ENCODE data around the gene YWHAG. TPM values are rescaled to one million over a fixed set of nuclear protein-coding genes. Genes with fewer than 3 reads are reported as not detected.

YWHAG gene
- total RNA-seq, 1 donor from 2014 or later, result 200 TPM

- Mint-ChIP-seq H3K4me1 (peaks cover 47% of the 10 kb centered on the region), H3K27me3 (ENCODE audit: low read depth) (no peaks in the 10 kb centered on the region), H3K36me3 (ENCODE audit: low read depth) (peaks cover 11% of the 10 kb centered on the region), H3K9me3 (peaks cover 2% of the 10 kb centered on the region), H3K27ac (ENCODE audit: unreplicated experiment) (peak overlapping the region; percentile 99), H3K4me3 (peak overlapping the region; percentile 97)
- TF ChIP-seq CTCF (conservative IDR thresholded peaks at IDR 0.05), result no peak
- no peak for DNase-seq (ENCODE audit: low read depth, low spot score)
Observed at GRCh38 chr7:76359978-76360638, 1.3 kb upstream of the YWHAG start.

- H3K9me3 Mint-ChIP-seq, result peaks cover 2% of the 10 kb centered on the region
- DNase-seq (ENCODE audit: low read depth, low spot score), result peak; percentile 98
- H3K27me3 Mint-ChIP-seq (ENCODE audit: low read depth), result no peaks in the 10 kb centered on the region
- H3K27ac Mint-ChIP-seq (ENCODE audit: unreplicated experiment), result peak overlapping the region; percentile 99
- H3K4me1 Mint-ChIP-seq, result peaks cover 47% of the 10 kb centered on the region
- peak; percentile 75 for TF ChIP-seq CTCF (conservative IDR thresholded peaks at IDR 0.05)
- peaks cover 13% of the 10 kb centered on the region for H3K36me3 Mint-ChIP-seq (ENCODE audit: low read depth)
- H3K4me3 Mint-ChIP-seq, result peak overlapping the region; percentile 97
Observed at GRCh38 chr7:76359111-76359977, 553 bp upstream of the YWHAG start.

- DNase-seq (ENCODE audit: low read depth, low spot score), result peak; percentile 40
- H3K36me3 Mint-ChIP-seq (ENCODE audit: low read depth), result peaks cover 13% of the 10 kb centered on the region
- peak overlapping the region; percentile 99 for H3K27ac Mint-ChIP-seq (ENCODE audit: unreplicated experiment)
- H3K27me3 Mint-ChIP-seq (ENCODE audit: low read depth), result no peaks in the 10 kb centered on the region
- peaks cover 41% of the 10 kb centered on the region for H3K4me1 Mint-ChIP-seq
- peak overlapping the region; percentile 98 for H3K4me3 Mint-ChIP-seq
- peaks cover 2% of the 10 kb centered on the region for H3K9me3 Mint-ChIP-seq
- no peak for TF ChIP-seq CTCF (conservative IDR thresholded peaks at IDR 0.05)
Observed at GRCh38 chr7:76358011-76358480, 745 bp downstream of the YWHAG start.

- Mint-ChIP-seq H3K36me3 (ENCODE audit: low read depth) (peaks cover 13% of the 10 kb centered on the region), H3K27me3 (ENCODE audit: low read depth) (no peaks in the 10 kb centered on the region), H3K27ac (ENCODE audit: unreplicated experiment) (peak overlapping the region; percentile 99), H3K4me3 (peak overlapping the region; percentile 98), H3K9me3 (peaks cover 2% of the 10 kb centered on the region), H3K4me1 (peaks cover 41% of the 10 kb centered on the region)
- no peak for DNase-seq (ENCODE audit: low read depth, low spot score)
- no peak for TF ChIP-seq CTCF (conservative IDR thresholded peaks at IDR 0.05)
Observed at GRCh38 chr7:76357475-76358010, 1.2 kb downstream of the YWHAG start.

- Mint-ChIP-seq H3K36me3 (ENCODE audit: low read depth) (peaks cover 18% of the 10 kb centered on the region), H3K4me3 (peak overlapping the region; percentile 98), H3K27me3 (ENCODE audit: low read depth) (no peaks in the 10 kb centered on the region), H3K4me1 (peaks cover 41% of the 10 kb centered on the region), H3K9me3 (peaks cover 2% of the 10 kb centered on the region), H3K27ac (ENCODE audit: unreplicated experiment) (no peak overlapping the region)
- DNase-seq (ENCODE audit: low read depth, low spot score), result no peak
- TF ChIP-seq CTCF (conservative IDR thresholded peaks at IDR 0.05), result peak; percentile 18
Observed at GRCh38 chr7:76356823-76357222, 2.0 kb downstream of the YWHAG start.
